HCT116 (cell line): ENCODE results near the gene PHACTR1. TPM values are rescaled to one million over a fixed set of nuclear protein-coding genes. Genes with fewer than 3 reads are reported as not detected.

Experiments
- ATAC-seq: fragments of 200-7000 bp; cut with Tn5 transposase; 2 replicates; pipeline ENCODE4 v1.9.1; 2020; ENCODE audit warnings: mild to moderate bottlenecking, moderate library complexity
- BruUV-seq: library from RNA; stranded (reverse); fragments of 400-500 nt; replicated peaks from 2 replicates; lab custom pipeline; 2021; lab: Mats Ljungman, UMichigan
- CTCF ChIA-PET: fragments of 300-600 bp; sonication (Branson Sonifier 250); formaldehyde crosslinking; loops from one replicate; lab custom pipeline; 2021; ENCODE audit warnings: antibody characterized with exemption; lab: Charles Lee
- POLR2A ChIA-PET: fragments of 300-600, 350-600 bp; sonication (Branson Sonifier 250); formaldehyde crosslinking; loops from one replicate; lab custom pipeline; 2021; ENCODE audit warnings: antibody characterized with exemption; lab: Charles Lee
- RAD21 ChIA-PET, 2 experiments: fragments of 300-600 bp; sonication (Branson Sonifier 250); formaldehyde crosslinking; loops; one replicate each; lab custom pipeline; 2023; ENCODE audit warnings: low total read pairs in 2 of 2; ENCODE audit not compliant: uncharacterized antibody in 2 of 2, unreplicated experiment in 2 of 2, low non-redundant PET in 1 of 2; lab: Charles Lee
- DNase-seq: peaks from one replicate; pipeline ENCODE4 v3.0.0-alpha.2; 2010; ENCODE audit warnings: low read depth, low spot score
- H2AFZ ChIP-seq: fragments of 200-600 bp; shearing (Covaris generic), sonication (generic); 2 replicates; pipeline ENCODE4 v1.6.1; 2017; ENCODE audit warnings: low read depth, mixed run types, mixed read lengths, antibody characterized with exemption, low read length; ENCODE audit not compliant: poor library complexity, severe bottlenecking
- H3K27ac ChIP-seq: 2 replicates; pipeline ENCODE4 v1.5.1; 2012; ENCODE audit warnings: low read depth, low read length
- H3K27me3 ChIP-seq: fragments of 200-600 bp; sonication (generic); 2 replicates; pipeline ENCODE4 v1.6.1; 2016; ENCODE audit warnings: mixed run types, low read length, mixed read lengths; ENCODE audit not compliant: insufficient read depth
- H3K36me3 ChIP-seq, 2 experiments: fragments of 200-500 bp in 1 of 2; fragments of 200-600 bp in 1 of 2; sonication (Bioruptor generic) in 1 of 2; sonication (generic) in 1 of 2; 2 replicates each; pipeline versions ENCODE4 v1.5.1 to v1.6.1; 2014 to 2016; ENCODE audit warnings: low read length in 2 of 2, inconsistent platforms in 1 of 2, mixed read lengths in 1 of 2, mixed run types in 1 of 2; ENCODE audit not compliant: insufficient read depth in 2 of 2, control insufficient read depth in 1 of 2
- H3K4me1 ChIP-seq, 2 experiments: fragments of 200-600 bp in 1 of 2; sonication (generic) in 1 of 2; 2 replicates each; pipeline versions ENCODE4 v1.5.1 to v1.6.1; 2012 to 2017; ENCODE audit warnings: low read length in 2 of 2, inconsistent platforms in 1 of 2, mild to moderate bottlenecking in 1 of 2, mixed read lengths in 1 of 2, mixed run types in 1 of 2, moderate library complexity in 1 of 2; ENCODE audit not compliant: insufficient read depth in 2 of 2, control insufficient read depth in 1 of 2
- H3K4me2 ChIP-seq: fragments of 200-600 bp; sonication (generic); 2 replicates; pipeline ENCODE4 v1.6.1; 2017; ENCODE audit warnings: mixed run types, low read length, mixed read lengths
- H3K4me3 ChIP-seq, 2 experiments: fragments of 200-600 bp in 1 of 2; sonication (generic) in 1 of 2; replicated peaks in 1 of 2; 2 replicates each; pipeline ENCODE4 v1.5.1; 2011 to 2016; ENCODE audit warnings: low read length in 2 of 2, control low read depth in 1 of 2, low read depth in 1 of 2, mild to moderate bottlenecking in 1 of 2, mixed read lengths in 1 of 2, mixed run types in 1 of 2
- H3K79me2 ChIP-seq: fragments of 200-600 bp; sonication (generic); 2 replicates; pipeline ENCODE4 v1.6.1; 2017; ENCODE audit warnings: mild to moderate bottlenecking, mixed run types, low read length, moderate library complexity, mixed read lengths; ENCODE audit not compliant: insufficient read depth
- H3K9ac ChIP-seq: fragments of 200-600 bp; sonication (generic); 2 replicates; pipeline ENCODE4 v1.6.1; 2016; ENCODE audit warnings: low read length, mixed read lengths
- H3K9me2 ChIP-seq: fragments of 200-600 bp; sonication (generic), shearing (Covaris generic); 2 replicates; pipeline ENCODE4 v1.6.1; 2017; ENCODE audit warnings: mixed run types, mild to moderate bottlenecking, moderate library complexity; ENCODE audit not compliant: insufficient read depth
- H3K9me3 ChIP-seq, 2 experiments: fragments of 200-500 bp in 1 of 2; fragments of 200-600 bp in 1 of 2; sonication (Bioruptor generic) in 1 of 2; sonication (generic) in 1 of 2; 2 replicates each; pipeline ENCODE4 v1.6.1; 2014 to 2017; ENCODE audit warnings: low read length in 2 of 2, mixed read lengths in 2 of 2, inconsistent platforms in 1 of 2, low read depth in 1 of 2, mild to moderate bottlenecking in 1 of 2, mixed run types in 1 of 2, moderate library complexity in 1 of 2; ENCODE audit not compliant: control insufficient read depth in 1 of 2, insufficient read depth in 1 of 2
- H4K20me1 ChIP-seq: fragments of 200-600 bp; sonication (generic), shearing (Covaris generic); 2 replicates; pipeline ENCODE4 v1.6.1; 2017; ENCODE audit warnings: mixed run types, mild to moderate bottlenecking, moderate library complexity; ENCODE audit not compliant: insufficient read depth
- ATF3 ChIP-seq: IDR thresholded peaks from 2 replicates; pipeline ENCODE4 v1.6.1; 2012
- CTCF ChIP-seq, 3 experiments: fragments of 200-600 bp in 1 of 3; sonication (generic) in 1 of 3; IDR thresholded peaks in 2 of 3; conservative IDR thresholded peaks in 1 of 3; 2 replicates each; pipeline ENCODE4 v1.5.1; 2012 to 2017; ENCODE audit warnings: low read depth in 2 of 3, low read length in 2 of 3, antibody characterized with exemption in 1 of 3, borderline replicate concordance in 1 of 3, control low read depth in 1 of 3, mild to moderate bottlenecking in 1 of 3, mixed read lengths in 1 of 3, mixed run types in 1 of 3, moderate library complexity in 1 of 3; ENCODE audit not compliant: insufficient read depth in 1 of 3
- JUND ChIP-seq: IDR thresholded peaks from 2 replicates; pipeline ENCODE4 v1.6.1; 2012
- POLR2A ChIP-seq: IDR thresholded peaks from 2 replicates; pipeline ENCODE4 v1.7.0; 2011; ENCODE audit warnings: borderline replicate concordance; ENCODE audit not compliant: insufficient read depth, insufficient read length; ENCODE audit errors: extremely low read depth
- RAD21 ChIP-seq: IDR thresholded peaks from 2 replicates; pipeline ENCODE4 v1.6.1; 2012; ENCODE audit warnings: low read depth, mild to moderate bottlenecking
- SIN3A ChIP-seq: IDR thresholded peaks from 2 replicates; pipeline ENCODE4 v1.6.1; 2012; ENCODE audit warnings: low read depth
- SP1 ChIP-seq: IDR thresholded peaks from 2 replicates; pipeline ENCODE4 v1.6.1; 2012; ENCODE audit warnings: low read depth
- TCF7L2 ChIP-seq: IDR thresholded peaks from 2 replicates; pipeline ENCODE4 v1.7.0; 2011; ENCODE audit warnings: borderline replicate concordance, inconsistent platforms; ENCODE audit not compliant: insufficient read depth, insufficient read length; ENCODE audit errors: extremely low read depth
- ZBTB33 ChIP-seq: IDR thresholded peaks from 2 replicates; pipeline ENCODE4 v1.6.1; 2011; ENCODE audit warnings: mild to moderate bottlenecking, low read length, moderate library complexity; ENCODE audit not compliant: insufficient replicate concordance; ENCODE audit errors: extremely low read depth
- intact Hi-C: fragments of 100-400 bp; cut with micrococcal nuclease; formaldehyde crosslinking; loops from 2 replicates; pipeline ENCODE4 v1.10.0; 2022
- total RNA-seq: library from RNA; stranded (reverse); gene quantifications from one replicate; pipeline ENCODE4 v1.2.1, GENCODE V29; 2021; ENCODE audit not compliant: unreplicated experiment

Gene PHACTR1
- total RNA-seq, 1 experiment from 2014 or later, result 0.17 TPM

GRCh38 chr6:12848964-12849808, 132.6 kb downstream of the PHACTR1 start:
- no peak overlapping the region for H3K4me3 ChIP-seq
- CTCF ChIA-PET, result no interaction called here
- TF ChIP-seq ZBTB33, result no peak
- TF ChIP-seq POLR2A, result no peak
- no peak for TF ChIP-seq JUND
- TF ChIP-seq SP1, result no peak
- no peak for TF ChIP-seq TCF7L2
- TF ChIP-seq ATF3, result no peak
- TF ChIP-seq RAD21, result no peak
- TF ChIP-seq CTCF (IDR thresholded peaks at IDR 0.05 in 2 of 3, conservative IDR thresholded peaks at IDR 0.05 in 1 of 3; ENCODE audit: borderline replicate concordance in 1 of 3, insufficient read depth in 1 of 3, low read depth in 2 of 3, low read length in 2 of 3), result no peak
- TF ChIP-seq SIN3A, result no peak
- no peak overlapping the region for H3K9ac ChIP-seq
- H3K27me3 ChIP-seq, result peaks cover 34% of the 10 kb centered on the region; the same call in 1 of the 2 replicates
- H3K27ac ChIP-seq, result no peak overlapping the region
- H3K4me2 ChIP-seq, result no peak overlapping the region
- DNase-seq (no peak), ATAC-seq (no peak)
- POLR2A ChIA-PET, result no interaction called here
- intact Hi-C loops, result no loop called here
- no peaks in the 10 kb centered on the region for H3K79me2 ChIP-seq
- no peaks in the 10 kb centered on the region for H3K9me2 ChIP-seq
- no peaks in the 10 kb centered on the region for H3K36me3 ChIP-seq
- H3K9me3 ChIP-seq, result no peaks in the 10 kb centered on the region
- no peak overlapping the region for H2AFZ ChIP-seq
- BruUV-seq, result no TSS peak
- RAD21 ChIA-PET, result no interaction called here
- no peaks in the 10 kb centered on the region for H3K4me1 ChIP-seq
- no peaks in the 10 kb centered on the region for H4K20me1 ChIP-seq
